CMK (cell line): ENCODE data around the gene DUSP14.

Source experiments
- DNase-seq: peaks from one replicate; pipeline ENCODE4 v3.0.0-alpha.2; 2010; ENCODE audit warnings: low read depth

The DUSP14 gene

DNA sequence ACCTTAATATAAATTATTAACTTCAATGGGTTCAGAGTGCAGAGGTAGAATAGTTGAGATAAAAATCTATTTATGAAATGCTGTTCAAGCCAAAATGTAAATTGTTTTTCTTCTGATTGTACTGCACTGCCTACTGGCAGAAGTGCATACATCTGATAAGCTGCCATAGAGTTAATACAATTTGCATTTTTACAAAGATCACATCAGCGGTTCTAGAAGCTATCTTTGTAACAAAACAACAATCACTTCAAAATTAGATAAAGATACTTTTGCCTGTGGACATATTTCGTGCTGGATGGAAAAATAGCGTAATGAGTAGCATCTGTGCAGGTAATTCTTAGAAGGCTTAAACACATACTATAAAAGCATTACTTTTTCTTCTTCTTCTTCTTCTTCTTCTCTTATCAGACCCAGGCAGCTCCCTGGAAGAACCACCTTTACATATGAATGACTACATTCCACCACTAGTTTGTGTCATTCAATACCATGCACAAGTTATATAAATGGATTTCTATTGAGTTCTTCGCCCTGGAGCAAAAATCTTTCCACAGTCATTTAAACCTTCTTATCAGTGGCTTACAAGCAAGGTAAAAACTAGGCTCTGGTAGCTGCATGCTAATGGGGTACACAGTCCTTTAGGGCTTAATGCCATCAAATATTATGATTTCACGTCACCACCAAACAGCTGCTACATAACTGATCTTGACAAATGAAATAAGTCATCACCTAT, 72.5 kb downstream of the DUSP14 start:
- DNase-seq: no peak
